ENCODE data around the gene SPEF2.

DNA sequence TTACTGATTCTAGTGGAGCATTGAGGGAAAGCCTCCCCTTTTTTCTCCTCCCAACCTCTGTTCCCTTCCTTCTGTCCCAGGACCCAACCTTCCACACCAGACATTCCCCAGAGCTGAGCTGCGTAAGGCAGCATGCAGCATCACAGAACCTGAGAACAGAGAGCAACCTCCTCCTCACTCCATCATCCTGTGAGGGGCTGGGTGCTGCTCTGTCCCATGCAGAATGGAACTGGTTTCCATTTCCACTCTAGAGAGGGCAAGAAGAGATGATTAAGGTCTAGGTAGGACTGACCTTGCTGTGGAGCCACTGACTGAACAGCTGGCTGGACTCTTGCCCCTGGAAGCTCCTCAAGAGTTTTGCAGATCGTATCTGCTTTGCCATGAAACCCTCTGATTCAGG is 208.9 kb downstream of the SPEF2 start:
- TF ChIP-seq POLR2A (IDR thresholded peaks at IDR 0.05; ENCODE audit: low read depth, low read length) (no peak), POLR2AphosphoS5 (IDR thresholded peaks at IDR 0.05; ENCODE audit: low read depth, low read length) (no peak), TAF1 (IDR thresholded peaks at IDR 0.05; ENCODE audit: low read depth, low read length) (no peak), PAX5 (IDR thresholded peaks at IDR 0.05; ENCODE audit: insufficient read depth, low read length, severe bottlenecking) (no peak), SPI1 (IDR thresholded peaks at IDR 0.05; ENCODE audit: low read depth, low read length) (no peak)

Data from GM12891 (cell line).